NB4 (cell line): ENCODE results near the gene QSOX2.

Experiments
- MYC ChIP-seq: IDR thresholded peaks from 2 replicates; pipeline ENCODE4 v1.6.1; 2011; ENCODE audit warnings: low read depth, low read length
- POLR2A ChIP-seq: IDR thresholded peaks from 2 replicates; pipeline ENCODE4 v1.6.1; 2011; ENCODE audit warnings: mild to moderate bottlenecking; ENCODE audit not compliant: insufficient read length; ENCODE audit errors: extremely low read depth
- TF ChIP-seq, protein P1 (sequence below): IDR thresholded peaks from one replicate; pipeline ENCODE4 v1.5.1; 2012; ENCODE audit warnings: low read depth, low read length
- TF ChIP-seq, protein P2 (sequence below): IDR thresholded peaks from 2 replicates; pipeline ENCODE4 v1.6.1; 2011; ENCODE audit warnings: low read depth, low read length

DNA sequence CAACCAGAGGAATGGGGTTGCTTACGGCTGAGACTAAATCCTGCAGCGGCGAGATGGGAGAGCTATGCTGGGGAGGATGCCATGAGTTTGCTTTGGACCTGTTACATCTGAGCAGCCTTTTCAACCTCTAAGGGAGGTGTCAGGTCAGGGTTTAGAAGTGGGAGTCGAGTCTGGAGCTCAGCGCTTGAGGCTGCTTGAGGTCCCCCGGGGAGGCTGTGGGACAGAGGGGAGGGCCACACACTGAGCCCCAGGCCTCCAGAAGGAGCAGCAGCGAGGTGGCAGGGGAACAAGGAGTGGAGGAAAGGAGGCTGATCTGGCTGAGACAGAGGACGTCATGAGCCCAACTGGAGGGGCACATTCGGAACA, 1.9 kb upstream of the QSOX2 start:
- TF ChIP-seq, protein P1, sequence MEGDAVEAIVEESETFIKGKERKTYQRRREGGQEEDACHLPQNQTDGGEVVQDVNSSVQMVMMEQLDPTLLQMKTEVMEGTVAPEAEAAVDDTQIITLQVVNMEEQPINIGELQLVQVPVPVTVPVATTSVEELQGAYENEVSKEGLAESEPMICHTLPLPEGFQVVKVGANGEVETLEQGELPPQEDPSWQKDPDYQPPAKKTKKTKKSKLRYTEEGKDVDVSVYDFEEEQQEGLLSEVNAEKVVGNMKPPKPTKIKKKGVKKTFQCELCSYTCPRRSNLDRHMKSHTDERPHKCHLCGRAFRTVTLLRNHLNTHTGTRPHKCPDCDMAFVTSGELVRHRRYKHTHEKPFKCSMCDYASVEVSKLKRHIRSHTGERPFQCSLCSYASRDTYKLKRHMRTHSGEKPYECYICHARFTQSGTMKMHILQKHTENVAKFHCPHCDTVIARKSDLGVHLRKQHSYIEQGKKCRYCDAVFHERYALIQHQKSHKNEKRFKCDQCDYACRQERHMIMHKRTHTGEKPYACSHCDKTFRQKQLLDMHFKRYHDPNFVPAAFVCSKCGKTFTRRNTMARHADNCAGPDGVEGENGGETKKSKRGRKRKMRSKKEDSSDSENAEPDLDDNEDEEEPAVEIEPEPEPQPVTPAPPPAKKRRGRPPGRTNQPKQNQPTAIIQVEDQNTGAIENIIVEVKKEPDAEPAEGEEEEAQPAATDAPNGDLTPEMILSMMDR: no peak
- TF ChIP-seq, protein P2, sequence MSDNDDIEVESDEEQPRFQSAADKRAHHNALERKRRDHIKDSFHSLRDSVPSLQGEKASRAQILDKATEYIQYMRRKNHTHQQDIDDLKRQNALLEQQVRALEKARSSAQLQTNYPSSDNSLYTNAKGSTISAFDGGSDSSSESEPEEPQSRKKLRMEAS: no peak
- TF ChIP-seq POLR2A (no peak), MYC (no peak)
